HepG2 (cell line): ENCODE data around the gene SAE1. TPM values are rescaled to one million over a fixed set of nuclear protein-coding genes. Genes with fewer than 3 reads are reported as not detected.

Experiments
- EP300 ChIP-seq, 3 experiments: sonication (generic) in 1 of 3; formaldehyde crosslinking in 1 of 3; IDR thresholded peaks; 2 replicates each; pipeline versions ENCODE4 v1.5.1 to v1.6.1; 2011 to 2020; ENCODE audit warnings: low read depth in 2 of 3, low read length in 2 of 3, borderline replicate concordance in 1 of 3, improper control_type of control experiment in 1 of 3, mild to moderate bottlenecking in 1 of 3, missing genetic modification reagents in 1 of 3, moderate library complexity in 1 of 3
- MATR3 ChIP-seq: sonication (generic); formaldehyde crosslinking; IDR thresholded peaks from 2 replicates; pipeline ENCODE4 v1.4.0; 2020; ENCODE audit warnings: missing genetic modification reagents
- NCOA1 ChIP-seq: sonication (generic); formaldehyde crosslinking; IDR thresholded peaks from 2 replicates; pipeline ENCODE4 v1.9.0; 2021; ENCODE audit warnings: missing genetic modification reagents
- NCOR1 ChIP-seq: fragments of 200-600 bp; sonication (generic); IDR thresholded peaks from 2 replicates; pipeline ENCODE4 v1.7.0; 2017; ENCODE audit warnings: antibody characterized with exemption, low read length, borderline replicate concordance
- PHF21A ChIP-seq: sonication (generic); formaldehyde crosslinking; IDR thresholded peaks from 2 replicates; pipeline ENCODE4 v1.5.0; 2020; ENCODE audit warnings: mild to moderate bottlenecking, missing genetic modification reagents
- SIX4 ChIP-seq: sonication (generic); formaldehyde crosslinking; IDR thresholded peaks from 2 replicates; pipeline ENCODE4 v1.4.0; 2020; ENCODE audit warnings: missing genetic modification reagents
- SKI ChIP-seq: fragments of 450-650 bp; IDR thresholded peaks from one replicate; pipeline ENCODE4 v1.6.1; 2018; ENCODE audit warnings: mild to moderate bottlenecking; ENCODE audit not compliant: partially characterized antibody
- SMAD3 ChIP-seq: sonication (generic); formaldehyde crosslinking; IDR thresholded peaks from 2 replicates; pipeline ENCODE4 v1.4.0; 2020; ENCODE audit warnings: missing genetic modification reagents
- SP5 ChIP-seq: IDR thresholded peaks from 2 replicates; pipeline ENCODE4 v1.6.1; 2016; ENCODE audit warnings: low read depth, borderline replicate concordance
- ZNF781 ChIP-seq: sonication (generic); formaldehyde crosslinking; IDR thresholded peaks from 2 replicates; pipeline ENCODE4 v1.5.1; 2020; ENCODE audit warnings: borderline replicate concordance, mild to moderate bottlenecking, missing genetic modification reagents; ENCODE audit errors: not compliant biosample characterization
- ZNF792 ChIP-seq: IDR thresholded peaks from 2 replicates; pipeline ENCODE4 v1.6.1; 2016
- polyA plus RNA-seq, 8 experiments: library from polyadenylated mRNA; depleted of rRNA in 3 of 8; stranded (reverse) in 7 of 8; unstranded in 1 of 8; fragments of >200 nt; fragmentation: Illumina TruSeq in 4 of 8; extraction: Trizol in 4 of 8; gene quantifications; 2 replicates each; pipeline versions ENCODE4 v1.2.1 to v1.2.3, GENCODE V29; 2011 to 2016; ENCODE audit warnings: low read depth in 4 of 8, missing spikeins in 1 of 8, mixed read lengths in 1 of 8; ENCODE audit not compliant: insufficient read depth in 1 of 8
- total RNA-seq, 5 experiments: library from RNA; depleted of rRNA; stranded (reverse); fragments of >200 nt; fragmentation: Illumina TruSeq; extraction: Trizol; gene quantifications; 2 replicates each; pipeline ENCODE4 v1.2.3, GENCODE V29; 2016; ENCODE audit warnings: low read depth in 1 of 5
- TF ChIP-seq, protein P1 (sequence below): sonication (generic); formaldehyde crosslinking; IDR thresholded peaks from 2 replicates; pipeline ENCODE4 v1.8.0; 2022; ENCODE audit warnings: mild to moderate bottlenecking, missing genetic modification reagents; ENCODE audit not compliant: insufficient replicate concordance
- TF ChIP-seq, protein P2 (sequence below): sonication (generic); formaldehyde crosslinking; IDR thresholded peaks from 2 replicates; pipeline ENCODE4 v1.4.0; 2020; ENCODE audit warnings: mild to moderate bottlenecking, low read depth, missing genetic modification reagents
- TF ChIP-seq, protein P3 (sequence below): sonication (generic); formaldehyde crosslinking; IDR thresholded peaks from 2 replicates; pipeline ENCODE4 v1.8.1; 2022; ENCODE audit warnings: low read depth, mild to moderate bottlenecking, missing genetic modification reagents
- TF ChIP-seq, protein P4 (sequence below): sonication (generic); formaldehyde crosslinking; IDR thresholded peaks from 2 replicates; pipeline ENCODE4 v1.9.0; 2021; ENCODE audit warnings: missing genetic modification reagents, borderline replicate concordance
- TF ChIP-seq, protein P5 (sequence below): sonication (generic); formaldehyde crosslinking; IDR thresholded peaks from 2 replicates; pipeline ENCODE4 v1.5.1; 2020; ENCODE audit warnings: mild to moderate bottlenecking, missing genetic modification reagents, moderate library complexity
- TF ChIP-seq, protein P6 (sequence below): sonication (generic); formaldehyde crosslinking; IDR thresholded peaks from 2 replicates; pipeline ENCODE4 v1.8.1; 2023; ENCODE audit warnings: mild to moderate bottlenecking, missing genetic modification reagents, borderline replicate concordance

SAE1 gene
- total and polyA plus RNA-seq, 2 of the 13 experiments (the other 11 are each of a cell fraction or from before 2014, with no cell fraction given) = 87.6 to 197 TPM

DNA sequence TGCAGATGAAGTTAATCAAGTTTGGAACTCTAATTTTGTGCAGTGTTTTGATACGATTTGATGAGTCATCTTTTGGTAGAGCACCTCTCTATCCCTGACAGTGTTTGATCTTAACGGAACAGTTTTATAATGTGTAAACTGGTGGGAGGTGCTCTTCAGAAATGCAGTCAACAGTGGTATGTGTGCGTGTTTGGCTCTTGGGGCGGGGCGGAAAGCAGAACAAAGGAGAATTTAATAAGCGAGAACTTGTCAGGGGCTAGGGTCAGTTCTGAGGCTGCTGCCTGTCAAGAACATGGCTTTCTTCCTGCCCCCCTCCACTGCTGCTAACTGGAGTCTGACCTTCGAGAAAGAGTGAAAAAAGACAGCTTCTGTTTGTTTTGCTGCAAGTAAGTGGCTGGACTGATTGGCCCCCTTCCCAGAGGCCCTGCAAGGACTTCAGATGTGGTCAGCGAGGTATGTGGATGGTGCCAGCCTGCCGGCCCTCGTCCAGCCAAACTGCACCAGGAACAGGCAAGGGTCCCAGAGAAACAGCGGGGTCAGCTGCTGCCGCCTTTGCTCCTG is 59.6 kb downstream of the SAE1 start (continued):
- TF ChIP-seq, protein P1, sequence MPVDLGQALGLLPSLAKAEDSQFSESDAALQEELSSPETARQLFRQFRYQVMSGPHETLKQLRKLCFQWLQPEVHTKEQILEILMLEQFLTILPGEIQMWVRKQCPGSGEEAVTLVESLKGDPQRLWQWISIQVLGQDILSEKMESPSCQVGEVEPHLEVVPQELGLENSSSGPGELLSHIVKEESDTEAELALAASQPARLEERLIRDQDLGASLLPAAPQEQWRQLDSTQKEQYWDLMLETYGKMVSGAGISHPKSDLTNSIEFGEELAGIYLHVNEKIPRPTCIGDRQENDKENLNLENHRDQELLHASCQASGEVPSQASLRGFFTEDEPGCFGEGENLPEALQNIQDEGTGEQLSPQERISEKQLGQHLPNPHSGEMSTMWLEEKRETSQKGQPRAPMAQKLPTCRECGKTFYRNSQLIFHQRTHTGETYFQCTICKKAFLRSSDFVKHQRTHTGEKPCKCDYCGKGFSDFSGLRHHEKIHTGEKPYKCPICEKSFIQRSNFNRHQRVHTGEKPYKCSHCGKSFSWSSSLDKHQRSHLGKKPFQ (CRISPR knock-in tag) = no peak
- TF ChIP-seq NCOA1 = no peak
- TF ChIP-seq, protein P2, sequence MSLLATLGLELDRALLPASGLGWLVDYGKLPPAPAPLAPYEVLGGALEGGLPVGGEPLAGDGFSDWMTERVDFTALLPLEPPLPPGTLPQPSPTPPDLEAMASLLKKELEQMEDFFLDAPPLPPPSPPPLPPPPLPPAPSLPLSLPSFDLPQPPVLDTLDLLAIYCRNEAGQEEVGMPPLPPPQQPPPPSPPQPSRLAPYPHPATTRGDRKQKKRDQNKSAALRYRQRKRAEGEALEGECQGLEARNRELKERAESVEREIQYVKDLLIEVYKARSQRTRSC (CRISPR knock-in tag) = no peak
- TF ChIP-seq SKI = peak; percentile 20
- TF ChIP-seq ZNF792 (CRISPR knock-in tag) = peak; percentile 61; the same call in 1 of the 2 replicates
- TF ChIP-seq ZNF781 (CRISPR knock-in tag) = no peak
- TF ChIP-seq, protein P3, sequence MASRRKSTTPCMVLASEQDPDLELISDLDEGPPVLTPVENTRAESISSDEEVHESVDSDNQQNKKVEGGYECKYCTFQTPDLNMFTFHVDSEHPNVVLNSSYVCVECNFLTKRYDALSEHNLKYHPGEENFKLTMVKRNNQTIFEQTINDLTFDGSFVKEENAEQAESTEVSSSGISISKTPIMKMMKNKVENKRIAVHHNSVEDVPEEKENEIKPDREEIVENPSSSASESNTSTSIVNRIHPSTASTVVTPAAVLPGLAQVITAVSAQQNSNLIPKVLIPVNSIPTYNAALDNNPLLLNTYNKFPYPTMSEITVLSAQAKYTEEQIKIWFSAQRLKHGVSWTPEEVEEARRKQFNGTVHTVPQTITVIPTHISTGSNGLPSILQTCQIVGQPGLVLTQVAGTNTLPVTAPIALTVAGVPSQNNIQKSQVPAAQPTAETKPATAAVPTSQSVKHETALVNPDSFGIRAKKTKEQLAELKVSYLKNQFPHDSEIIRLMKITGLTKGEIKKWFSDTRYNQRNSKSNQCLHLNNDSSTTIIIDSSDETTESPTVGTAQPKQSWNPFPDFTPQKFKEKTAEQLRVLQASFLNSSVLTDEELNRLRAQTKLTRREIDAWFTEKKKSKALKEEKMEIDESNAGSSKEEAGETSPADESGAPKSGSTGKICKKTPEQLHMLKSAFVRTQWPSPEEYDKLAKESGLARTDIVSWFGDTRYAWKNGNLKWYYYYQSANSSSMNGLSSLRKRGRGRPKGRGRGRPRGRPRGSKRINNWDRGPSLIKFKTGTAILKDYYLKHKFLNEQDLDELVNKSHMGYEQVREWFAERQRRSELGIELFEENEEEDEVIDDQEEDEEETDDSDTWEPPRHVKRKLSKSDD = no peak
- TF ChIP-seq PHF21A (CRISPR knock-in tag) = 0 out of 2 replicates have a peak, but pooled peaks have one; percentile 26
- TF ChIP-seq, protein P4, sequence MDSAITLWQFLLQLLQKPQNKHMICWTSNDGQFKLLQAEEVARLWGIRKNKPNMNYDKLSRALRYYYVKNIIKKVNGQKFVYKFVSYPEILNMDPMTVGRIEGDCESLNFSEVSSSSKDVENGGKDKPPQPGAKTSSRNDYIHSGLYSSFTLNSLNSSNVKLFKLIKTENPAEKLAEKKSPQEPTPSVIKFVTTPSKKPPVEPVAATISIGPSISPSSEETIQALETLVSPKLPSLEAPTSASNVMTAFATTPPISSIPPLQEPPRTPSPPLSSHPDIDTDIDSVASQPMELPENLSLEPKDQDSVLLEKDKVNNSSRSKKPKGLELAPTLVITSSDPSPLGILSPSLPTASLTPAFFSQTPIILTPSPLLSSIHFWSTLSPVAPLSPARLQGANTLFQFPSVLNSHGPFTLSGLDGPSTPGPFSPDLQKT (CRISPR knock-in tag) = no peak
- TF ChIP-seq SMAD3 (CRISPR knock-in tag) = no peak
- TF ChIP-seq, protein P5, sequence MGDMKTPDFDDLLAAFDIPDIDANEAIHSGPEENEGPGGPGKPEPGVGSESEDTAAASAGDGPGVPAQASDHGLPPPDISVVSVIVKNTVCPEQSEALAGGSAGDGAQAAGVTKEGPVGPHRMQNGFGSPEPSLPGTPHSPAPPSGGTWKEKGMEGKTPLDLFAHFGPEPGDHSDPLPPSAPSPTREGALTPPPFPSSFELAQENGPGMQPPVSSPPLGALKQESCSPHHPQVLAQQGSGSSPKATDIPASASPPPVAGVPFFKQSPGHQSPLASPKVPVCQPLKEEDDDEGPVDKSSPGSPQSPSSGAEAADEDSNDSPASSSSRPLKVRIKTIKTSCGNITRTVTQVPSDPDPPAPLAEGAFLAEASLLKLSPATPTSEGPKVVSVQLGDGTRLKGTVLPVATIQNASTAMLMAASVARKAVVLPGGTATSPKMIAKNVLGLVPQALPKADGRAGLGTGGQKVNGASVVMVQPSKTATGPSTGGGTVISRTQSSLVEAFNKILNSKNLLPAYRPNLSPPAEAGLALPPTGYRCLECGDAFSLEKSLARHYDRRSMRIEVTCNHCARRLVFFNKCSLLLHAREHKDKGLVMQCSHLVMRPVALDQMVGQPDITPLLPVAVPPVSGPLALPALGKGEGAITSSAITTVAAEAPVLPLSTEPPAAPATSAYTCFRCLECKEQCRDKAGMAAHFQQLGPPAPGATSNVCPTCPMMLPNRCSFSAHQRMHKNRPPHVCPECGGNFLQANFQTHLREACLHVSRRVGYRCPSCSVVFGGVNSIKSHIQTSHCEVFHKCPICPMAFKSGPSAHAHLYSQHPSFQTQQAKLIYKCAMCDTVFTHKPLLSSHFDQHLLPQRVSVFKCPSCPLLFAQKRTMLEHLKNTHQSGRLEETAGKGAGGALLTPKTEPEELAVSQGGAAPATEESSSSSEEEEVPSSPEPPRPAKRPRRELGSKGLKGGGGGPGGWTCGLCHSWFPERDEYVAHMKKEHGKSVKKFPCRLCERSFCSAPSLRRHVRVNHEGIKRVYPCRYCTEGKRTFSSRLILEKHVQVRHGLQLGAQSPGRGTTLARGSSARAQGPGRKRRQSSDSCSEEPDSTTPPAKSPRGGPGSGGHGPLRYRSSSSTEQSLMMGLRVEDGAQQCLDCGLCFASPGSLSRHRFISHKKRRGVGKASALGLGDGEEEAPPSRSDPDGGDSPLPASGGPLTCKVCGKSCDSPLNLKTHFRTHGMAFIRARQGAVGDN = peak; percentile 74
- TF ChIP-seq EP300 (IDR thresholded peaks at IDR 0.05; ENCODE audit: low read depth in 2 of 2, low read length in 2 of 2) = peak; percentile 92 to 97; a peak in 3 of 4 replicates
- TF ChIP-seq EP300 (CRISPR knock-in tag; IDR thresholded peaks at IDR 0.05; ENCODE audit: borderline replicate concordance) = peak; percentile 97
- no peak for TF ChIP-seq MATR3 (CRISPR knock-in tag)
- peak; percentile 80; the same call in 1 of the 2 replicates for TF ChIP-seq NCOR1
- TF ChIP-seq SP5 = peak; percentile 98
- TF ChIP-seq SIX4 (CRISPR knock-in tag) = no peak
- TF ChIP-seq, protein P6, sequence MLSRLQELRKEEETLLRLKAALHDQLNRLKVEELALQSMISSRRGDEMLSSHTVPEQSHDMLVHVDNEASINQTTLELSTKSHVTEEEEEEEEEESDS = no peak
